Osteoblast (primary cell): Measurements from ENCODE around the gene KRAS. TPM values are rescaled to one million over a fixed set of nuclear protein-coding genes. Genes with fewer than 3 reads are reported as not detected.

Experiments used
- DNase-seq: peaks from one replicate; pipeline ENCODE4 v3.0.0; 2011; ENCODE audit warnings: low spot score, mixed read lengths; ENCODE audit not compliant: insufficient read length; ENCODE audit errors: missing footprints
- H2AFZ ChIP-seq: 2 replicates; pipeline ENCODE4 v1.6.0; 2011; ENCODE audit warnings: mild to moderate bottlenecking, low read length
- H3K27ac ChIP-seq: 2 replicates; pipeline ENCODE4 v1.5.1; 2011; ENCODE audit warnings: mild to moderate bottlenecking, low read depth, low read length, moderate library complexity
- H3K27me3 ChIP-seq: 2 replicates; pipeline ENCODE4 v1.6.0; 2012; ENCODE audit warnings: mild to moderate bottlenecking, control low read depth, inconsistent platforms, low read length, moderate library complexity; ENCODE audit not compliant: insufficient read depth
- H3K36me3 ChIP-seq: 2 replicates; pipeline ENCODE4 v1.5.1; 2011; ENCODE audit warnings: mild to moderate bottlenecking, low read length, control low read depth, moderate library complexity; ENCODE audit not compliant: insufficient read depth
- H3K4me1 ChIP-seq: 2 replicates; pipeline ENCODE4 v1.5.1; 2011; ENCODE audit warnings: mild to moderate bottlenecking, low read length, control low read depth, moderate library complexity; ENCODE audit not compliant: insufficient read depth
- H3K4me2 ChIP-seq: 2 replicates; pipeline ENCODE4 v1.6.0; 2011; ENCODE audit warnings: mild to moderate bottlenecking, low read length; ENCODE audit not compliant: insufficient read depth
- H3K4me3 ChIP-seq: fragments of 200-600 bp; sonication (generic); 3 replicates; pipeline ENCODE4 v1.5.1; 2012; ENCODE audit warnings: mild to moderate bottlenecking, low read length, inconsistent platforms; ENCODE audit not compliant: insufficient read depth
- H3K79me2 ChIP-seq: 2 replicates; pipeline ENCODE4 v1.6.0; 2012; ENCODE audit warnings: mild to moderate bottlenecking, low read length, control low read depth, inconsistent platforms; ENCODE audit not compliant: insufficient read depth
- H3K9me3 ChIP-seq: 2 replicates; pipeline ENCODE4 v1.5.1; 2011; ENCODE audit warnings: low read depth, low read length, control low read depth
- H4K20me1 ChIP-seq: 2 replicates; pipeline ENCODE4 v1.6.0; 2012; ENCODE audit warnings: mild to moderate bottlenecking, low read length, control low read depth; ENCODE audit not compliant: insufficient read depth
- CTCF ChIP-seq: IDR thresholded peaks from 2 replicates; pipeline ENCODE4 v1.5.1; 2011; ENCODE audit warnings: mild to moderate bottlenecking, low read depth, low read length, moderate library complexity; ENCODE audit errors: extremely low read depth
- total RNA-seq: library from RNA; depleted of rRNA; stranded (reverse); fragments of >200 nt; gene quantifications from 2 replicates; pipeline ENCODE4 v1.2.3, GENCODE V29; 2012

The KRAS gene
- total RNA-seq, 1 donor: 18.5 TPM

DNA sequence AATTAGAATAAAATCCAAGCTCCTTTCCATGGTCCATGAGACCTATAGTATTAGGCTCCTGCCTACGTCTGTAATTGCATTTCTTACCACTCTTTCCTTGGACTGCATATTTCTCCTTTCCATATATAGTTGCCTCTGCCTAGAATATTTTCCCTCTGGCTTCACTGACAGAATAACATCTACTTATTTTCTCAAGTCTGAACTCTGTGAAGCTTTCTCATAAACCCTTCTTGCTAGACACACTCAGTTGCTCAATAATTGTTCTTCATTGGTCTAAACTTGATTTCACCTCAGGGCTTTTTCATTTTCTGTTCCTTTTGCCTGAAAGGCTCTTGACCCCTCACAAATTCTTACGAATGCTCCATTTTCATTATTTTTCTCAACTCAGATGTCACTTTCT lies 36.9 kb upstream of the KRAS start:
- Histone ChIP-seq H3K27ac (no peak overlapping the region), H3K4me2 (no peak overlapping the region)
- no peak for TF ChIP-seq CTCF

GRCh38 chr12:25286837-25287236 lies 36.1 kb upstream of the KRAS start:
- no peak overlapping the region for H3K4me2 ChIP-seq
- peaks cover 4% of the 10 kb centered on the region for H3K27me3 ChIP-seq
- H3K79me2 ChIP-seq: no peaks in the 10 kb centered on the region
- no peak overlapping the region for H3K4me3 ChIP-seq
- no peak overlapping the region for H2AFZ ChIP-seq
- H3K27ac ChIP-seq: no peak overlapping the region
- H3K4me1 ChIP-seq: no peaks in the 10 kb centered on the region
- no peak for TF ChIP-seq CTCF
- H4K20me1 ChIP-seq: no peaks in the 10 kb centered on the region
- no peaks in the 10 kb centered on the region for H3K9me3 ChIP-seq
- DNase-seq: no peak
- no peaks in the 10 kb centered on the region for H3K36me3 ChIP-seq

More for the DNA sequence above, 36.9 kb upstream of the KRAS start:
- no peaks in the 10 kb centered on the region for H3K79me2 ChIP-seq
- no peaks in the 10 kb centered on the region for H3K9me3 ChIP-seq
- H3K4me3 ChIP-seq: no peak overlapping the region
- DNase-seq: no peak
- no peak overlapping the region for H2AFZ ChIP-seq
- no peaks in the 10 kb centered on the region for H3K36me3 ChIP-seq
- no peaks in the 10 kb centered on the region for H4K20me1 ChIP-seq
- H3K4me1 ChIP-seq: no peaks in the 10 kb centered on the region
- H3K27me3 ChIP-seq: no peaks in the 10 kb centered on the region

DNA sequence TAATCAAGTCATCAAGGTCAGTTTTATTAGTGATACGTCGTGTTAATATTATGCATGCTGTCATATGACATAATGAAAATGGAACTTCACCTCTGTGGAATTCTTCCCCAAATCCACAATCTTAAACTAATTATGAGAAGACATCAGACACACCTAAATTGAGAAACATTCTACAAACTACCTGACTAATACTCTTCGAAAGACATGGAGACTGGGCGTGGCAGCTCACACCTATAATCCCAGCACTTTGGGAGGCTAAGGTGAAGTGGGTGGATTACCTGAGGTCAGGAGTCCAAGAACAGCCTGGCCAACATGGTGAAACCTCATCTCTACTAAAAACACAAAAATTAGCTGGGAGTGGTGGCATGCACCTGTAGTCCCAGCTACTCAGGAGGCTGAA lies 33.3 kb upstream of the KRAS start:
- Histone ChIP-seq H3K9me3 (no peaks in the 10 kb centered on the region), H3K4me2 (no peak overlapping the region), H3K36me3 (no peaks in the 10 kb centered on the region), H3K79me2 (no peaks in the 10 kb centered on the region), H3K27ac (no peak overlapping the region), H4K20me1 (no peaks in the 10 kb centered on the region), H3K4me1 (no peaks in the 10 kb centered on the region), H3K27me3 (peaks cover 8% of the 10 kb centered on the region), H2AFZ (no peak overlapping the region), H3K4me3 (no peak overlapping the region)
- DNase-seq: no peak
- no peak for TF ChIP-seq CTCF

DNA sequence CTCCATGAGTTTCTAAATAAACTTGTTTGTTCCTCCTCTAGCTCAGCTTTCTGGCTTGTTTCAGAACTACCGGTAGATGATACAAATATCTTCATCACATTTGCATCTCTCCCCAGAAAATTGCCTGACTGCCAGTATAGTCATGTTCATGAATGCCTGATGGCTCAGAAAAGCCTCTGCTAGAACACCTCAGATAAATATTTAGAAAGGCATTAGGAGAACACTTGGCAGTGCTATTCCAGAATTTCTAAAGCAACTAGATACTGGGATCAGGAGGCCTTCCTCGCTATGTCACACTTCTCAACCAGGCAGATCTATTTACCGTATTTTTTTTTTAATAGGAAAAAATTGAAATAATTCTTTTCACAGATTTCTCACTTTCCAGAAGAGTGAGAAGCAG lies 32.3 kb upstream of the KRAS start:
- Histone ChIP-seq H3K36me3 (no peaks in the 10 kb centered on the region), H3K9me3 (no peaks in the 10 kb centered on the region), H4K20me1 (no peaks in the 10 kb centered on the region), H3K4me2 (no peak overlapping the region), H3K27me3 (peaks cover 8% of the 10 kb centered on the region), H3K4me3 (no peak overlapping the region), H3K79me2 (no peaks in the 10 kb centered on the region), H2AFZ (no peak overlapping the region), H3K27ac (no peak overlapping the region), H3K4me1 (no peaks in the 10 kb centered on the region)
- no peak for TF ChIP-seq CTCF
- DNase-seq: no peak
